HUES48 (cell line): ENCODE results near the gene IL1RN.
"Not testable (repeated sequence)": the region's sequence is repeated elsewhere in the genome, so short reads cannot be mapped to it uniquely, and the experiment has no call there.

Experiments
- H3K27ac ChIP-seq: one replicate; pipeline ENCODE4 v1.7.0; 2013; ENCODE audit warnings: low read depth, low read length, inconsistent platforms
- H3K27me3 ChIP-seq: 2 replicates; pipeline ENCODE4 v1.6.1; 2013; ENCODE audit warnings: mild to moderate bottlenecking, low read length; ENCODE audit not compliant: control insufficient read depth, insufficient read depth
- H3K36me3 ChIP-seq: 2 replicates; pipeline ENCODE4 v1.6.1; 2013; ENCODE audit warnings: low read length; ENCODE audit not compliant: control insufficient read depth, insufficient read depth
- H3K4me1 ChIP-seq: 2 replicates; pipeline ENCODE4 v1.6.1; 2013; ENCODE audit warnings: mild to moderate bottlenecking, low read length; ENCODE audit not compliant: control insufficient read depth, insufficient read depth
- H3K4me3 ChIP-seq: 2 replicates; pipeline ENCODE4 v1.5.1; 2013; ENCODE audit warnings: mild to moderate bottlenecking, low read depth, low read length
- H3K9ac ChIP-seq: 2 replicates; pipeline ENCODE4 v1.6.1; 2013; ENCODE audit warnings: mild to moderate bottlenecking, low read depth, low read length, moderate library complexity
- H3K9me3 ChIP-seq: 2 replicates; pipeline ENCODE4 v1.6.1; 2013; ENCODE audit warnings: low read length; ENCODE audit not compliant: control insufficient read depth, insufficient read depth

Gene IL1RN

GRCh38 chr2:113089916-113090315, 37.5 kb upstream of the IL1RN start:
- H3K4me1 ChIP-seq = no peaks in the 10 kb centered on the region
- no peak overlapping the region for H3K27ac ChIP-seq
- no peak overlapping the region for H3K4me3 ChIP-seq
- no peaks in the 10 kb centered on the region for H3K9me3 ChIP-seq
- no peaks in the 10 kb centered on the region for H3K36me3 ChIP-seq
- no peak overlapping the region for H3K9ac ChIP-seq
- no peaks in the 10 kb centered on the region for H3K27me3 ChIP-seq

- Histone ChIP-seq H3K27me3 (no peaks in the 10 kb centered on the region), H3K9ac (no peak overlapping the region), H3K36me3 (no peaks in the 10 kb centered on the region), H3K4me3 (no peak overlapping the region), H3K9me3 (no peaks in the 10 kb centered on the region), H3K27ac (no peak overlapping the region), H3K4me1 (no peaks in the 10 kb centered on the region)
Measured at GRCh38 chr2:113091231-113091896, 36.0 kb upstream of the IL1RN start.

DNA sequence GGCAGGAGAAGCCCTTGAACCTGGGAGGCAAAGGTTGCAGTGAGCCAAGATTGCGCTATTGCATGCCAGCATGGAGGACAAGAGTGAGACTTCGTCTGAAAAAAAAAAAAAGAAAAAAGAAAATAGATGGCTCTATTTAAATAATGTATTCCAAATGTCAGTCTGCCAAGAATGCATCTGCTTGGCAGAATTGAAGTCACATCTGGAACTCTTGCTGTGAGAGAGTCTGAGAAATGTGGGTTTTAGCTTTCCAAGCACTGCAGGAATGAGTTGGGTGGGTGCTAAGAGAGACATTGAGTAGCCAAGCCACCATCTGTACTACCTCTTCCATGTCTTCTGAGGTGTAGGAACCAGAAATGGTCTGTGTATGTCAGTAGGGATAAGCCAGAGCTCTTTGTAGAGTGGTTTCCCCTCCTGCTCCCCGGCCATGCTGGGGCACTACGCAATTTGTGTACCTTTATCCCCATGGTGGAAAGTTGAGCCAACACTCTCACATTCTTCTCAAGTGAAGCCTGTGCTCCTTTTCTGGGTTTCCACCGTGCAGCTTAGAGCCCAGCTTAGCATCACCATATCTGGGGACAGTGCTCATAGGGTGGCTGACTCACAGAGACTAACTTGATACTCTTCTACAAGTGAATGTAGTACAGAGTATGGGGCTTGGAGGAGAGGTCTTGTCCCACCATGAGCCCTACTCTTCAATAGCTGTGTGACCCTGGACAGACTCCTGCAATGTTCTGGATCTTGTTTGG, 34.4 kb upstream of the IL1RN start:
- Histone ChIP-seq H3K4me1 (no peaks in the 10 kb centered on the region), H3K9ac (no peak overlapping the region), H3K27ac (no peak overlapping the region), H3K27me3 (no peaks in the 10 kb centered on the region), H3K4me3 (no peak overlapping the region), H3K36me3 (no peaks in the 10 kb centered on the region), H3K9me3 (peaks cover 6% of the 10 kb centered on the region; the same call in 1 of the 2 replicates)

- Histone ChIP-seq H3K4me1 (no peaks in the 10 kb centered on the region), H3K9ac (no peak overlapping the region), H3K27ac (no peak overlapping the region), H3K36me3 (no peaks in the 10 kb centered on the region), H3K9me3 (peaks cover 12% of the 10 kb centered on the region), H3K27me3 (no peaks in the 10 kb centered on the region), H3K4me3 (no peak overlapping the region)
Measured at GRCh38 chr2:113093613-113093977, 33.8 kb upstream of the IL1RN start.

DNA sequence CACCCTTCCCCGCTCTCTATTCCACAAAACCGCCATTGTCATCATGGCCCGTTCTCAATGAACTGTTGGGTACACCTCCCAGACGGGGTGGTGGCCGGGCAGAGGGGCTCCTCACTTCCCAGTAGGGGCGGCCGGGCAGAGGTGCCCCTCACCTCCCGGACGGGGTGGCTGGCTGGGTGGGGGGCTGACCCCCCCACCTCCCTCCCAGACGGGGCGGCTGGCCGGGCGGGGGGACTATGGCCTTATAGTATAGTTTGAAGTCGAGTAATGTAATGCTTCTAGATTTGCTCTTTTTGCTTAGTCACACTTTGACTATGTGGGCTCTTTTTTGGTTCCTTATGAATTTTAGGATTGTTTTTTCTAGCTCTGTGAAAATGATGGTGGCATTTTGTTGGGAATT, 31.1 kb upstream of the IL1RN start:
- not testable (repeated sequence) for H3K4me3 ChIP-seq, H3K4me1 ChIP-seq, H3K36me3 ChIP-seq, H3K9ac ChIP-seq, H3K27me3 ChIP-seq, H3K27ac ChIP-seq
- peaks cover 16% of the 10 kb centered on the region for H3K9me3 ChIP-seq

GRCh38 chr2:113096842-113097618, 30.4 kb upstream of the IL1RN start:
- peaks cover 16% of the 10 kb centered on the region for H3K9me3 ChIP-seq
- not testable (repeated sequence) for H3K36me3 ChIP-seq, H3K27ac ChIP-seq, H3K9ac ChIP-seq, H3K4me3 ChIP-seq, H3K4me1 ChIP-seq, H3K27me3 ChIP-seq

DNA sequence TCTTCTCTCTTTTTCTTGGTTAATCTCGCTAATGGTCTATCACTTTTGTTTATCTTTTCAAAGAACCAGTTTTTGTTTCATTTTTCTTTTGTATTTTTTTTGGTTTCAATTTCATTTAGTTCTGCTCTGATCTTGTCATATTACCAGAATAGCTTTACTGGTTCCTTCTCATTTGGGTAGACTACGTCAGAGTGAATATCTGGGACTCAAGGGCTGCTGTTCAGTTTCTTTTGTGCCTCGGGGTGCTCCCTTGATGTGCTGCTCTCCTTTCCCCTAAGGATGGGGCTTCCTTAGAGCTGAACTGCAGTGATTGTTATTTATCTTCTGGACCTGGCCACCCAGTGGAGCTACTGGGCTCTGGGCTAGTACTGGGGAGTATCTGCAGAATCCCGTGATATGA, 29.4 kb upstream of the IL1RN start:
- Histone ChIP-seq H3K9ac (no peak overlapping the region), H3K9me3 (peaks cover 16% of the 10 kb centered on the region), H3K27me3 (no peaks in the 10 kb centered on the region), H3K36me3 (no peaks in the 10 kb centered on the region), H3K27ac (no peak overlapping the region), H3K4me1 (no peaks in the 10 kb centered on the region), H3K4me3 (no peak overlapping the region)

DNA sequence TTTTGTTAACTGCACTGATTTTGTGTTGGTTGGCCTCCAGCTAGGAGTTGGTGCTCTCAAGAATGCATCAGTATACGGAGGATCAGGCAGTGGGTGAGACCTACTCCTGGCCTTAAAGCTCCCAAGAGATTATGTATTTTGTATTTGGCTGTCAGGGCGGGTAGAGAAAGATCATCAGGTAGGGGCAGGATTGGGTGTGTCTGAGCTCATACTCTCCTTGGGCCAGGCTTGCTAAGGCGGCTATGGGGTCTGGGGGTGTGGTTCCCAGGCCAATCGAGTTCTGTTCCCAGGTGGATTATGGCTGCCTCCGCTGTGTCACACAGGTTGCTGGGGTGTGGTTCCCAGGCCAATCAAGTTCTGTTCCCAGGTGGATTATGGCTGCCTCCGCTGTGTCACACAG, 28.9 kb upstream of the IL1RN start:
- H3K4me3 ChIP-seq = no peak overlapping the region
- no peaks in the 10 kb centered on the region for H3K4me1 ChIP-seq
- no peaks in the 10 kb centered on the region for H3K27me3 ChIP-seq
- H3K36me3 ChIP-seq = no peaks in the 10 kb centered on the region
- H3K9me3 ChIP-seq = peaks cover 16% of the 10 kb centered on the region
- no peak overlapping the region for H3K9ac ChIP-seq
- no peak overlapping the region for H3K27ac ChIP-seq

GRCh38 chr2:113102133-113102532, 25.3 kb upstream of the IL1RN start:
- Histone ChIP-seq H3K4me3 (no peak overlapping the region), H3K9ac (no peak overlapping the region), H3K4me1 (no peaks in the 10 kb centered on the region)

GRCh38 chr2:113103277-113103676, 24.1 kb upstream of the IL1RN start:
- no peak overlapping the region for H3K27ac ChIP-seq
- H3K9ac ChIP-seq = no peak overlapping the region
- H3K9me3 ChIP-seq = peaks cover 7% of the 10 kb centered on the region
- no peaks in the 10 kb centered on the region for H3K27me3 ChIP-seq
- H3K4me1 ChIP-seq = no peaks in the 10 kb centered on the region
- H3K4me3 ChIP-seq = no peak overlapping the region
- no peaks in the 10 kb centered on the region for H3K36me3 ChIP-seq

More at GRCh38 chr2:113102133-113102532, 25.3 kb upstream of the IL1RN start:
- no peaks in the 10 kb centered on the region for H3K27me3 ChIP-seq
- H3K9me3 ChIP-seq = peaks cover 15% of the 10 kb centered on the region
- no peaks in the 10 kb centered on the region for H3K36me3 ChIP-seq
- H3K27ac ChIP-seq = no peak overlapping the region

DNA sequence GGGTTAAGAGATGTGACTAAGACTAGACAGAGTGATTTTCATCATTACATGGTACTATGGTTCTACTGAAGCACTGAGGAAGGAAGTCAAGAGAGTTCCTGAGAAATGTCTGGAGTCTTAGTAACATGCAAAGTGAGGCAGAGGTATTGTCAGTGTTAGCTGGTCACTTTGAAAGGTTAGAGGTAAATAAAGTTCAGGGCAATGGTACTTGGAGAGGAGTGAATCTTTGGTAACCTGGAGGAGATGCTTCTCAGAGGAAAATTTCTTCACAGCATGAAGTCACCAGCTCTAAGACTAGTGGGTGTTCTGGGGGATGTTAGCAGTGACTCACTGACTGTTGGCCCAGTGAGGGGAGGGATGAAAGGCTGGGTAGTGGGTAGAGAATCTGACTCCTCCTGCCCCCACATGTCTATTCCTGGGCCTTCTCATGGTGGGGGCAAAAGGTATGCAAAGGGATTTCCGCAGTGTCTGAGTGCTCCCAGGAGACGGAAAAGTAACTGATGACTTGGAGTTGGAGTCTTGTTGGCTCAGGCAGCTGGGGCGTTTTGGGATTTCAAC, 23.3 kb upstream of the IL1RN start:
- Histone ChIP-seq H3K4me1 (no peaks in the 10 kb centered on the region), H3K9me3 (peaks cover 4% of the 10 kb centered on the region), H3K27me3 (no peaks in the 10 kb centered on the region), H3K36me3 (no peaks in the 10 kb centered on the region), H3K9ac (no peak overlapping the region), H3K4me3 (no peak overlapping the region), H3K27ac (no peak overlapping the region)
